ENCODE data around the gene ZW10.

ZW10 gene

DNA sequence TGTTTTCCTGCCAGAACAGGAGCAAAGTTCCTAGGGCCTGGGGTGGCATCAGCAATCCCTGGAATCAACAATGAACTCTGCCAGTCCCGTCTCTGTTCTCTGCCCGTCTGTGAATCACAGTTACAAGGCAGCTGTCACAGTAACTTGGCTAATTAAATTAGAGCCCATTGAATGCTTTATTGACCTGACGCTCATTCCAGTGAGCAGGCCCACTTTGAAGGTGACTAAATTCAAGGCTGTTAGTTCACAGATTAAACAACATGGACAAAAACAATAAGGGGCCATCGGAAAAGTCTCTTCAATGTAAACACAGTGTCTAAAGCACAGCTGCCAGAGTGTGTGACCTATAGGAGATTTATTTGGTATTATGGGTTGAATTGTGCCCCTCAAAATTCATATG lies 49.7 kb downstream of the ZW10 start:
- TF ChIP-seq, protein P1, sequence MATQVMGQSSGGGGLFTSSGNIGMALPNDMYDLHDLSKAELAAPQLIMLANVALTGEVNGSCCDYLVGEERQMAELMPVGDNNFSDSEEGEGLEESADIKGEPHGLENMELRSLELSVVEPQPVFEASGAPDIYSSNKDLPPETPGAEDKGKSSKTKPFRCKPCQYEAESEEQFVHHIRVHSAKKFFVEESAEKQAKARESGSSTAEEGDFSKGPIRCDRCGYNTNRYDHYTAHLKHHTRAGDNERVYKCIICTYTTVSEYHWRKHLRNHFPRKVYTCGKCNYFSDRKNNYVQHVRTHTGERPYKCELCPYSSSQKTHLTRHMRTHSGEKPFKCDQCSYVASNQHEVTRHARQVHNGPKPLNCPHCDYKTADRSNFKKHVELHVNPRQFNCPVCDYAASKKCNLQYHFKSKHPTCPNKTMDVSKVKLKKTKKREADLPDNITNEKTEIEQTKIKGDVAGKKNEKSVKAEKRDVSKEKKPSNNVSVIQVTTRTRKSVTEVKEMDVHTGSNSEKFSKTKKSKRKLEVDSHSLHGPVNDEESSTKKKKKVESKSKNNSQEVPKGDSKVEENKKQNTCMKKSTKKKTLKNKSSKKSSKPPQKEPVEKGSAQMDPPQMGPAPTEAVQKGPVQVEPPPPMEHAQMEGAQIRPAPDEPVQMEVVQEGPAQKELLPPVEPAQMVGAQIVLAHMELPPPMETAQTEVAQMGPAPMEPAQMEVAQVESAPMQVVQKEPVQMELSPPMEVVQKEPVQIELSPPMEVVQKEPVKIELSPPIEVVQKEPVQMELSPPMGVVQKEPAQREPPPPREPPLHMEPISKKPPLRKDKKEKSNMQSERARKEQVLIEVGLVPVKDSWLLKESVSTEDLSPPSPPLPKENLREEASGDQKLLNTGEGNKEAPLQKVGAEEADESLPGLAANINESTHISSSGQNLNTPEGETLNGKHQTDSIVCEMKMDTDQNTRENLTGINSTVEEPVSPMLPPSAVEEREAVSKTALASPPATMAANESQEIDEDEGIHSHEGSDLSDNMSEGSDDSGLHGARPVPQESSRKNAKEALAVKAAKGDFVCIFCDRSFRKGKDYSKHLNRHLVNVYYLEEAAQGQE (IDR thresholded peaks at IDR 0.05; ENCODE audit: insufficient replicate concordance, low read depth): no peak
- no peak for TF ChIP-seq SPI1 (IDR thresholded peaks at IDR 0.05; ENCODE audit: borderline replicate concordance, low read depth)
- no peak for TF ChIP-seq POLR2AphosphoS5 (IDR thresholded peaks at IDR 0.05; ENCODE audit: low read depth)
- no peak for TF ChIP-seq GABPA (IDR thresholded peaks at IDR 0.05; ENCODE audit: low read depth)
- TF ChIP-seq, protein P2, sequence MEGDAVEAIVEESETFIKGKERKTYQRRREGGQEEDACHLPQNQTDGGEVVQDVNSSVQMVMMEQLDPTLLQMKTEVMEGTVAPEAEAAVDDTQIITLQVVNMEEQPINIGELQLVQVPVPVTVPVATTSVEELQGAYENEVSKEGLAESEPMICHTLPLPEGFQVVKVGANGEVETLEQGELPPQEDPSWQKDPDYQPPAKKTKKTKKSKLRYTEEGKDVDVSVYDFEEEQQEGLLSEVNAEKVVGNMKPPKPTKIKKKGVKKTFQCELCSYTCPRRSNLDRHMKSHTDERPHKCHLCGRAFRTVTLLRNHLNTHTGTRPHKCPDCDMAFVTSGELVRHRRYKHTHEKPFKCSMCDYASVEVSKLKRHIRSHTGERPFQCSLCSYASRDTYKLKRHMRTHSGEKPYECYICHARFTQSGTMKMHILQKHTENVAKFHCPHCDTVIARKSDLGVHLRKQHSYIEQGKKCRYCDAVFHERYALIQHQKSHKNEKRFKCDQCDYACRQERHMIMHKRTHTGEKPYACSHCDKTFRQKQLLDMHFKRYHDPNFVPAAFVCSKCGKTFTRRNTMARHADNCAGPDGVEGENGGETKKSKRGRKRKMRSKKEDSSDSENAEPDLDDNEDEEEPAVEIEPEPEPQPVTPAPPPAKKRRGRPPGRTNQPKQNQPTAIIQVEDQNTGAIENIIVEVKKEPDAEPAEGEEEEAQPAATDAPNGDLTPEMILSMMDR (IDR thresholded peaks at IDR 0.05; ENCODE audit: insufficient read depth, low read length): no peak
- no peak for DNase-seq (ENCODE audit: low read depth in 1 of 2, low spot score in 1 of 2)
- Histone ChIP-seq H3K27ac (replicated peaks) (no peak overlapping the region), H3K4me3 (replicated peaks; ENCODE audit: insufficient read depth, low read length) (no peak overlapping the region), H3K27me3 (ENCODE audit: insufficient read depth, poor library complexity, severe bottlenecking) (no peaks in the 10 kb centered on the region)

DNA sequence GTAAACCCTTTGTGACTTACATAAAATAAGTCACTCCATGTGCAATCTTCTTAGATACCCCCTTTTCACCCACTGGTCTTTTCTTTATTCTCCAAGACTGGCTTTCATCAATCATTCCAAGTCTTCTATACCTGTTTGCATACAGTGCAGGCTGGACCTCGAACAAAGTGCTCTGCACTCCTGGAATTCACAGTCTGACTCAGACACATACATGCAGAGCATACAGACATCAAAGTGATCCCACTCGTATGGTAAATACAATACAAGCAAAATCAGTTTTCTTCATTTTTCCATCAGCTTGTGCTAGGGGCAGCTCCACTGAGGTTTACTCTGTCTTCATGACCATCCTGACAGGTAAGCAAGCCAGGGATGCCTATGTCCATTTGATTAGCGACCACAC lies 50.6 kb downstream of the ZW10 start:
- Histone ChIP-seq H3K27ac (replicated peaks) (no peak overlapping the region), H3K27me3 (ENCODE audit: insufficient read depth, poor library complexity, severe bottlenecking) (no peaks in the 10 kb centered on the region), H3K4me3 (replicated peaks; ENCODE audit: insufficient read depth, low read length) (no peak overlapping the region)
- no peak for DNase-seq (ENCODE audit: low read depth in 1 of 2, low spot score in 1 of 2)
- no peak for TF ChIP-seq GABPA (IDR thresholded peaks at IDR 0.05; ENCODE audit: low read depth)
- TF ChIP-seq, protein P1 (IDR thresholded peaks at IDR 0.05; ENCODE audit: insufficient replicate concordance, low read depth): no peak
- no peak for TF ChIP-seq SPI1 (IDR thresholded peaks at IDR 0.05; ENCODE audit: borderline replicate concordance, low read depth)
- no peak for TF ChIP-seq POLR2AphosphoS5 (IDR thresholded peaks at IDR 0.05; ENCODE audit: low read depth)
- TF ChIP-seq, protein P2 (IDR thresholded peaks at IDR 0.05; ENCODE audit: insufficient read depth, low read length): no peak

DNA sequence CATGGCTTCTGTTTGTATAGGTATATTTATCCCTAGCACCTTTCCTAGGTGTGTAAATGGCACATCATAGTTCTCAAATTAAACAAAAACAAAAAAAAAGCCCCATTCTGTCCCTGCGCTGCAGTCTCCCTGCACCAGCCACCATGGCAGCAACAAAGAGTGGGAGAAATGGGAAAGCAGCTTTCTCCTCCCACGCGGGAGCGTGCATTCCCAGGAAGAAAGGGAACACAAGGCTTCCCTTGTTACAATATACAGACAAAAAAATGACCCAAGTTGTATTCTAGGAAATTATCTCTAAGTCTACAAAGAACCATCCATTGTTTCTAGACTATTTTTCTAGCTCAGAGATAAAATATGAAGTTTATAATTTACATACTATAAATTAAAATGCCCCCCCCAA lies 51.3 kb downstream of the ZW10 start:
- TF ChIP-seq, protein P1 (IDR thresholded peaks at IDR 0.05; ENCODE audit: insufficient replicate concordance, low read depth): no peak
- TF ChIP-seq SPI1 (IDR thresholded peaks at IDR 0.05; ENCODE audit: borderline replicate concordance, low read depth) (no peak), GABPA (IDR thresholded peaks at IDR 0.05; ENCODE audit: low read depth) (no peak), POLR2AphosphoS5 (IDR thresholded peaks at IDR 0.05; ENCODE audit: low read depth) (no peak)
- TF ChIP-seq, protein P2 (IDR thresholded peaks at IDR 0.05; ENCODE audit: insufficient read depth, low read length): no peak
- H3K27ac ChIP-seq (replicated peaks): no peak overlapping the region
- H3K4me3 ChIP-seq (replicated peaks; ENCODE audit: insufficient read depth, low read length): no peak overlapping the region
- no peak for DNase-seq (ENCODE audit: low read depth in 1 of 2, low spot score in 1 of 2)
- H3K27me3 ChIP-seq (ENCODE audit: insufficient read depth, poor library complexity, severe bottlenecking): no peaks in the 10 kb centered on the region
